ENCODE results near the gene CKAP5.
"Not testable (repeated sequence)": the region's sequence is repeated elsewhere in the genome, so short reads cannot be mapped to it uniquely, and the experiment has no call there.

CKAP5 gene

GRCh38 chr11:46850829-46851380, 4.8 kb upstream of the CKAP5 start:
- DNase-seq = no peak

GRCh38 chr11:46849631-46850030, 3.6 kb upstream of the CKAP5 start:
- no peak for DNase-seq

GRCh38 chr11:46846510-46846830, 390 bp upstream of the CKAP5 start:
- DNase-seq = no peak

- DNase-seq = no peak
These were observed 690 bp downstream of the CKAP5 start for GRCh38 chr11:46845440-46845739.

GRCh38 chr11:46840116-46840515, 6.0 kb downstream of the CKAP5 start:
- DNase-seq = no peak

GRCh38 chr11:46838501-46838900, 7.6 kb downstream of the CKAP5 start:
- no peak for DNase-seq

GRCh38 chr11:46837860-46838259, 8.2 kb downstream of the CKAP5 start:
- no peak for DNase-seq

- DNase-seq = no peak
These were observed 9.2 kb downstream of the CKAP5 start for GRCh38 chr11:46836870-46837269.

- DNase-seq = no peak
These were observed 9.6 kb downstream of the CKAP5 start for GRCh38 chr11:46836431-46836830.

- DNase-seq = no peak
These were observed 10.2 kb downstream of the CKAP5 start for GRCh38 chr11:46835897-46836296.

- DNase-seq = no peak
These were observed 11.3 kb downstream of the CKAP5 start for GRCh38 chr11:46834821-46835220.

- DNase-seq = no peak
These were observed 13.4 kb downstream of the CKAP5 start for GRCh38 chr11:46832511-46833214.

GRCh38 chr11:46827995-46828394, 18.1 kb downstream of the CKAP5 start:
- no peak for DNase-seq

GRCh38 chr11:46826310-46827044, 19.6 kb downstream of the CKAP5 start:
- peak; percentile 39 to 65 (median 60) for DNase-seq

- peak in 1 of 5 donors; percentile 21 for DNase-seq
These were observed 37.2 kb downstream of the CKAP5 start for GRCh38 chr11:46808799-46809431.

GRCh38 chr11:46801694-46802470, 44.2 kb downstream of the CKAP5 start:
- DNase-seq = no peak

GRCh38 chr11:46800177-46800576, 45.9 kb downstream of the CKAP5 start:
- DNase-seq = no peak

- not testable (repeated sequence) for DNase-seq
These were observed 46.4 kb downstream of the CKAP5 start for GRCh38 chr11:46799725-46800124.

- DNase-seq = no peak
These were observed 67.7 kb downstream of the CKAP5 start for GRCh38 chr11:46778416-46778815.

- DNase-seq = no peak
These were observed 69.2 kb downstream of the CKAP5 start for GRCh38 chr11:46776878-46777277.

- DNase-seq = no peak
These were observed 76.4 kb downstream of the CKAP5 start for GRCh38 chr11:46769636-46770221.

GRCh38 chr11:46766656-46767055, 79.4 kb downstream of the CKAP5 start:
- DNase-seq = no peak

GRCh38 chr11:46762248-46762647, 83.8 kb downstream of the CKAP5 start:
- DNase-seq = no peak
